ENCODE data around the gene PCGF3. TPM values are rescaled to one million over a fixed set of nuclear protein-coding genes. Genes with fewer than 3 reads are reported as not detected.

Gene PCGF3
- total and polyA plus RNA-seq, 3 donors from 2014 or later: 37.3 to 84.8 (median 84.2) TPM

DNA sequence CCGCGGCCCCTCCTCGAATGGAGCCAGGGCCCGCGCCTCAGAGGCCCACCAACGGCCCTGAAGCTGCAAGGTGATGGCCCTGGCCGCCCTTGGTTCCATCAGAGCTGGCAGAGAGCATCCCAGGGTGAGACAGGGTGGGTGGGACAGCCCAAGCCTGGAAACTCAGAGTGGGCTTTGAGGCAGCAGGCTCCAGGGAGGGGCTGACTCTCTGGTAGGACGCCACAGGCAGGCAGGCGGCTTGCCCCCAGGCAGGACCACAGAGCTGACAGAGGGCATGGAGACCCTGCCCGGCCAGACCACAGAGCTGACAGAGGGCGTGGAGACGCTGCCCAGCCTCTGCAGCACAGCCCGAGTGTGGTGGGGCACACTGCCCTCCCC lies 26.5 kb upstream of the PCGF3 start:
- no peak for DNase-seq
- Histone ChIP-seq H3K27ac (no peak overlapping the region), H3K36me3 (ENCODE audit: low read depth, missing control alignments) (no peaks in the 10 kb centered on the region), H3K4me1 (peaks cover 30% of the 10 kb centered on the region), H3K4me3 (no peak overlapping the region), H3K9me3 (no peaks in the 10 kb centered on the region), H3K27me3 (no peaks in the 10 kb centered on the region)
- 80 to 90% methylated on average over 2 to 13 of the region's 13 CpGs for WGBS, 2 donors
- intact Hi-C loops (cut with DNase I; ENCODE audit: low total_unique reads): no loop called here
- TF ChIP-seq POLR2A (IDR thresholded peaks at IDR 0.05): no peak
- TF ChIP-seq, protein P1, sequence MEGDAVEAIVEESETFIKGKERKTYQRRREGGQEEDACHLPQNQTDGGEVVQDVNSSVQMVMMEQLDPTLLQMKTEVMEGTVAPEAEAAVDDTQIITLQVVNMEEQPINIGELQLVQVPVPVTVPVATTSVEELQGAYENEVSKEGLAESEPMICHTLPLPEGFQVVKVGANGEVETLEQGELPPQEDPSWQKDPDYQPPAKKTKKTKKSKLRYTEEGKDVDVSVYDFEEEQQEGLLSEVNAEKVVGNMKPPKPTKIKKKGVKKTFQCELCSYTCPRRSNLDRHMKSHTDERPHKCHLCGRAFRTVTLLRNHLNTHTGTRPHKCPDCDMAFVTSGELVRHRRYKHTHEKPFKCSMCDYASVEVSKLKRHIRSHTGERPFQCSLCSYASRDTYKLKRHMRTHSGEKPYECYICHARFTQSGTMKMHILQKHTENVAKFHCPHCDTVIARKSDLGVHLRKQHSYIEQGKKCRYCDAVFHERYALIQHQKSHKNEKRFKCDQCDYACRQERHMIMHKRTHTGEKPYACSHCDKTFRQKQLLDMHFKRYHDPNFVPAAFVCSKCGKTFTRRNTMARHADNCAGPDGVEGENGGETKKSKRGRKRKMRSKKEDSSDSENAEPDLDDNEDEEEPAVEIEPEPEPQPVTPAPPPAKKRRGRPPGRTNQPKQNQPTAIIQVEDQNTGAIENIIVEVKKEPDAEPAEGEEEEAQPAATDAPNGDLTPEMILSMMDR (IDR thresholded peaks at IDR 0.05): no peak

DNA sequence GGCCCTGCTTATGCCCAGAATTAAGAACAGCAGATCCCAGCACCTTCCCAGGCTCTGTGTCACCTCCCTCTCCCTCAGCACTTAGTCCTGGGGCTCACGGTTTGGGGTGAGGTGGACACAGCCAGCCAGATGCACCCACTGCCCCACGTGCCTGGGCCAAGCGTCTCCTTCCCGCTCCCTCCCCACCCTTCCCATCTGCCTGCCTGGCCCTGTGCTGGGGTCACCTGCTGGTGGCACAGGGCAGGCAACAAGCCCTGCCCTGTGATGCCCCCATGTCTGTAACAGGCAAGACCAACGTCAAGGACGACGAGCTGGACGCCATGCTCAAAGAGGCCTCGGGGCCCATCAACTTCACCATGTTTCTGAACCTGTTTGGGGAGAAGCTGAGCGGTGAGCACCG lies 26.0 kb upstream of the PCGF3 start:
- no peaks in the 10 kb centered on the region for H3K27me3 ChIP-seq
- no peak overlapping the region for H3K27ac ChIP-seq
- no peak overlapping the region for H3K4me3 ChIP-seq
- no peaks in the 10 kb centered on the region for H3K36me3 ChIP-seq (ENCODE audit: low read depth, missing control alignments)
- WGBS, 2 donors: 84 to 85% methylated on average over 11 of the region's 11 CpGs
- DNase-seq: no peak
- TF ChIP-seq, protein P1 (IDR thresholded peaks at IDR 0.05): no peak
- TF ChIP-seq POLR2A (IDR thresholded peaks at IDR 0.05): no peak
- intact Hi-C loops (cut with DNase I; ENCODE audit: low total_unique reads): no loop called here
- H3K9me3 ChIP-seq: no peaks in the 10 kb centered on the region
- peaks cover 30% of the 10 kb centered on the region for H3K4me1 ChIP-seq

DNA sequence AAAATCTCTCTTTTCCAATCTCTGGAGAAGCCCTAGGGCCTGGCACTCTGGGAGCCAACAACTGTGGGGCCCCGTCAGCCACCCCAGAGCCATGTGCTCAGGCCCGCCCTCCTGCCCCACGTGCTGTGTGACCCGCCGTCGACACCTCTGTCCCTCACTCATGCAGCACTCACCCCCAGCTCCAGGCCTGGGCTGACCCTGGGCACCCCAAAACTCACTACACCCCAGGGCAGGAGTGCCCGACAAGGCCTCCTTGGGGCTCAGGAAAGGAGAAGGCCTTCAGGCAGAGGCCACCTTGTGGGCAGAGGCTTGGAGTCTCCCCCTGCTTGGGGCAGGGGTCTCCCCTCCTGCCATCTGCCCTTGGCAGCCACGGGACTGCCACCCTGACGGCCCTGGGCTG lies 25.5 kb upstream of the PCGF3 start:
- Histone ChIP-seq H3K4me1 (peaks cover 29% of the 10 kb centered on the region), H3K27ac (no peak overlapping the region), H3K9me3 (no peaks in the 10 kb centered on the region), H3K4me3 (no peak overlapping the region), H3K27me3 (no peaks in the 10 kb centered on the region), H3K36me3 (ENCODE audit: low read depth, missing control alignments) (no peaks in the 10 kb centered on the region)
- WGBS, 2 donors: 76 to 81% methylated on average over 9 of the region's 9 CpGs
- no peak for DNase-seq
- TF ChIP-seq, protein P1 (IDR thresholded peaks at IDR 0.05): no peak
- no peak for TF ChIP-seq POLR2A (IDR thresholded peaks at IDR 0.05)
- intact Hi-C loops (cut with DNase I; ENCODE audit: low total_unique reads): no loop called here

DNA sequence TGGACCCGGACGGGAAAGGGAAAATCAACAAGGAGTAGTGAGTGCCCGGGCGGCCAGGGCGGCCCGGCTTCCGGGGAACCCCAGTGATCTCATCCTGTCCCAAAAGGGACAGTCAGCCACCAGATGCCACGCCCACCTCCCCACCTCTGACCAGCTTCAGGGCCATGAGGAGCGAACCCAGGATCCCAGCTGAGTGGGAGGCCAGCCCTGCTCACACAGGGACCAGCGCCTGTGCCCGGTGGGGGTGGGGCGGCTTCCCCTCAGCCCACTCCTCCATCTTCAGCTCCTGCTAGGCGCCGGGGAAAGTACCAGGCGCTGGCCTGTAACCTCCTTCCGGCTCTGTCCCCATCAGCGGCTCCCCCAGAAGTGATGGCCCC lies 25.1 kb upstream of the PCGF3 start:
- intact Hi-C loops (cut with DNase I; ENCODE audit: low total_unique reads): no loop called here
- no peak overlapping the region for H3K27ac ChIP-seq
- H3K4me3 ChIP-seq: no peak overlapping the region
- H3K36me3 ChIP-seq (ENCODE audit: low read depth, missing control alignments): no peaks in the 10 kb centered on the region
- no peak for TF ChIP-seq POLR2A (IDR thresholded peaks at IDR 0.05)
- TF ChIP-seq, protein P1 (IDR thresholded peaks at IDR 0.05): no peak
- H3K4me1 ChIP-seq: peaks cover 25% of the 10 kb centered on the region
- no peak for DNase-seq
- H3K27me3 ChIP-seq: no peaks in the 10 kb centered on the region
- no peaks in the 10 kb centered on the region for H3K9me3 ChIP-seq
- WGBS, 2 donors: 32 to 47% methylated on average over 4 to 17 of the region's 17 CpGs

DNA sequence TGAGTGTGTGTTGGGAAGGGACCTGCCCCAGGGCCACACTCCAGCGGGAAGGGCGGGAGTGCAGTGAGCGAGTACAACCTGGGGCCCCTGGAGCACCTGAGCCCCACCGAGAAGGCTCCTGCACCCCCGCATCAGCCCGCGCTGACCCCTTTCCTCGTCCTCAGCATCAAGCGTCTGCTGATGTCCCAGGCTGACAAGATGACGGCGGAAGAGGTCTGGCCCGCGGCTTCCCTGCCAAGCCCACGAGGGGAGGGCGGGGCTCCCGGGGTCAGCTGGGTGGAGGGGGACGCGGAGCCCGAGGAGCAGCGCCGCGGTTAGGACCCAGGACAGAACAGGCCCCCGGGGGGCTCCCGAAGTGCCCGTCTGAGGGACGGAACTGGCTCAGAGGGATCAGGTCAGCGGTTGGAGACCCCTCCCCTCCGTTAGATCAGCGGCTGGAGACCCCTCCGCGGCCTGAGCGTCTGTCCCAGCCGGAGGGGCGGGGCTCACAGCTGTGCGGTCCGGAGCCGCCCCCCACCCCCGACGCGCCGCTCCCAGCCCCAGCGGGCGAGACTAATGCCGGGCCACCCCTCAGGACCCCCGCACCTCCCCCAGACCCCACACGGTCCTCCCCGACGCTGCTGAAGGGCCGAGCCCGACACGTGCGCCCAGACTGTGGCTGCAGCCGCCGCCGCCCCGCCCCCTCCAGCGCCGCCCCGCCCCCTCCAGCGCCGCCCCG lies 24.5 kb upstream of the PCGF3 start:
- Histone ChIP-seq H3K9me3 (no peaks in the 10 kb centered on the region), H3K27me3 (no peaks in the 10 kb centered on the region), H3K4me3 (peak overlapping the region; percentile 36 to 56), H3K4me1 (peaks cover 20% of the 10 kb centered on the region), H3K27ac (no peak overlapping the region), H3K36me3 (ENCODE audit: low read depth, missing control alignments) (no peaks in the 10 kb centered on the region)
- peak; percentile 52 for DNase-seq
- intact Hi-C loops (cut with DNase I; ENCODE audit: low total_unique reads): no loop called here
- TF ChIP-seq, protein P1 (IDR thresholded peaks at IDR 0.05): no peak
- WGBS, 2 donors: 3% methylated on average over 37 of the region's 62 CpGs; no CpG with 5 or more reads in 1 of the 2 donors

Data from testis (tissue), 3 donors.